GM21390 (cell line): ENCODE data around the gene LTBP1.
A peak's percentile ranks its signal among the peaks of the same experiment; 100 is the strongest.

Experiments used
- ATAC-seq: cut with Tn5 transposase; IDR thresholded peaks from one replicate; pipeline ENCODE4 v1.9.1; 2021; ENCODE audit not compliant: unreplicated experiment

Gene LTBP1

DNA sequence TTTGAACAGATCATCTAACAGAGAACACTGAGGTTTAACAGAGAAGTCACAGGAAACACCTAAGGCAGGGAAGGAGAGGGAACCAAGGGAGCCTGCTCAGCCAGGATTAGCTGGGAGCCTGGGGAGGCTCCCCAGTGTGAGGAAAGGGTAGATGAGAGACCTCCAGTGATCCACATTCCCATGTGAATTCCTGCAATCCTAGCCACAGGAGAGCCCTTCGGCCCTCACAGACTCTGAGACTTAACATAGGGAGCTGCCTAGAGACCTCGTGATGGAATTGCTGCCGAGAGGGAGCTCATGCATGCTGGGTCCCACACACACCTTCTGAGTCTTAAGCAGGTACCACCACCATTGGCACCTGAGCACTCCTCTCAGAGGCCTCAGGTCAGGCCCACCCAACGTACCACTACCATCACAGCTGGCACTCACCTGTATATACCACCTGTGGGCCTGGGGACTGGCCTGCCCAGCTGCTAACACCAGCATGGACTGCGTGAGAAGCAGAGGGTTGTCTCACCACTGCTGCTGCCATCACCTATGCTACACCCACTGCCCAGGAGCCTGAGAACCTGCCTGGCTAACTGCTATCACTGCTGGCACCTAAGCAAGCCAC, 303.8 kb downstream of the LTBP1 start:
- ATAC-seq: no peak

DNA sequence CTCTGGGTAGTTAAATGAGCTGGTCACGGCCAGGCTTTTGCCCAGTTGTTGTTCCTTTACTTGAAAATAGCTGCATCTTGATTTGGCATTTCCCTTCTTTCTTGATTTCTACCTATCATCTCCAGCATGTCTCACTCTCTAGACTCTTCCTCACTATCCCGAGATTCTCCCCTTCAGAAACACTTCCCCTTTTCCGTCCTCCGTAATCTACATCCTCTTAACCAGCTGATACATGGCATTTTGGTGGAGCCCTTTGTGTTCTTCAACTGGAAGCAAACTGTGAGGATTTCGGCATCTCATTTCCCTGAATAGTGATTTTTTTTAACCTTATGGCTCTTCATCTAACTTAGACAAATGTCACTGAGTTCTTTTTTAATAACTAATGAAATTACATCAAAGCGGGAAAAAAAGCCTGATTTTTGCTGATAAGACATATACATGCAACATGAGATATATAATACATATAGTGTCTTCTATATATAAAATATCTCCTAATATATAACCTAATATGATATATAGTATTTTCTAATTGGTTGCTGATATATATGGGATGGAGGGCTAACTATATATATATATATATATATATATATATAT, 309.5 kb downstream of the LTBP1 start:
- ATAC-seq: no peak

DNA sequence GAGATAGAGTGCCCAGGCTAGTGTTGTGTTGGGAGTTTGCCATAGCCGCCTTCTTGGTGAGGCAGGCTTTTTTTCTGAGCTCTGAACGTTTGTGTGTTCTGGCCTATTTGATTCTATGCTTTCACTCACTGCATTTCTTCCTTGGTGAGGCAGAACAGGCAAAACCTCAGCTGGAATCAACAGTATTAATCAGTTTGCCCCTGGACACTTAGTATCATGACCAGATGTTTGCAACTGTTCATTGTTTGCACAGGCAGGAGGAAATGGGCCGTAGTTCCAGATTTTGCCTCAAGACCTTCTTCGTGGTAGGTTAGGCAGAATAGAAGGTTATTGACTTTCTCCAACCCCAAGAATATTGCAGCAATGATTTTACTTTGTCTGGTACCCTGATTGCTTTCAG, 311.6 kb downstream of the LTBP1 start:
- ATAC-seq: no peak

DNA sequence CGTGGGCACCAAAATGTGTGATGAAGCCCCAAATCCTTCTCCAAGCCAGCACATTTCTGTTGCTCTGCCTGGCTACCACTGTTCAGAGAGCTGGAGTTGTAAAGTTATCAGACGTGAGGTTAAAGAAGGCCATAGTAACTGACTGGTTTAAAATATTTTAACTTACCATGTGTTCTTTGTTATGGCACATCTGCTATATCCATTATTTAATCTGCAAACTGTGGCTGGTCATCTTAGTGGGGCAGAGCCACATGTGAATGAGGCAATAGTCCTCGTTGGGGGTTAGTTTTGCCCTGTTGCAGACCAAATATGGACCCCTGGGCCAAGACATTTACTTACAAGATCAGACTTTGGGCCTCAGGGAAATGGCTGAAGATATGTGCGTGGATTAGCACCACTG, 315.3 kb downstream of the LTBP1 start:
- no peak for ATAC-seq

DNA sequence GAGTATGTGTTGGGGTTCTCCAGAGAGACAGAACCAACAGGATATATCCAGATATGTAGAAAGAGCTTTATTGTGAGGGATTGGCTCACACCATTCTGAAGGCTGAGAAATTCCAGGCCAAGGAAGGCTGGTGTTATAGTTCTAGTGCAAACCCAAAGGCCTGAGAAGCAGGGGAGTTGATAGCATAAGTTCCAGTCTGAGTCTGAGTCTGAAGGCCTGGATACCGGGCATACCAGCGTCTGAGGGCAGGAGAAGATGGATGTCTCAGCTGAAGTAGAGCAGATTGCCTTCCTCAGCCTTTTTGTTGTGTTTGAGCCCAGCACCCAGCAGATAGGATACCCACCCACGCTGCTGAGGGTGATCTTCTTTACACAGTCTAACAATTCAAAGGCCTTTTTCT, 318.0 kb downstream of the LTBP1 start:
- ATAC-seq: no peak

DNA sequence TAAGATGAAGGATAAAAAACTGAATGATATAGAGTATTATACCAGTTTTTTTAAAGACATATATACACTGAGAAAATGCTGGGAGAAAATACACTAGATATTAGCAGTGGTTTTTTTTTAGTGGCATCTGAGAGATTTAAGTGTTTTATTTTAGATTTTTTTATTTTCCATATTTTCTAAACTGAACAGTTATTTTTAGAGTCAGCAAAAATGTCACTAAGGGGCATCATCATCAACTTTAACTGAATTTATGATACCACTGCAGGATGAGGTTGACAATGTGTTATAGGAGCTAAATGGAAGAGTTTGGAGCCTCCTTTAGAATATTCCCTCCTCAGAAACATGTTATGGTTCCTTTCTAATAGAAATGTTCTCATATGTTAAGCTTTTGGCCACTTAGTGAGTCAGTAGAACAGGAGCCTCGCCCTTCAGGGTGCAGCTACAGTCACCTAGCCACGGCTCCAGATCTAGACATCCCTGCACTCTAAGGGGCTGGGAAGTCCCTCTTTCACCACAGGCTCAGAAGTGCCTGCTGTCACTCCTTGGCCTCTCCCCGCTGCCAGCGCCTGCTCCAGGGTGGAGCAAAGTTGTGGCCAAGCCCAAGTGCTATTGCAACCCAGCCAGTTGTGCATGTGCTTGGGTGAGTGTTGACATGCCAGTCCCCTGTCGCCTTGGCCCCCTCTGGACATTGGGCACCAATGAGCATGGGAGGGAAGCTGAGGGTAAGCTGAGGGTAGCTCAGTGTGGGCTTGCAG, 319.0 kb downstream of the LTBP1 start:
- no peak for ATAC-seq

DNA sequence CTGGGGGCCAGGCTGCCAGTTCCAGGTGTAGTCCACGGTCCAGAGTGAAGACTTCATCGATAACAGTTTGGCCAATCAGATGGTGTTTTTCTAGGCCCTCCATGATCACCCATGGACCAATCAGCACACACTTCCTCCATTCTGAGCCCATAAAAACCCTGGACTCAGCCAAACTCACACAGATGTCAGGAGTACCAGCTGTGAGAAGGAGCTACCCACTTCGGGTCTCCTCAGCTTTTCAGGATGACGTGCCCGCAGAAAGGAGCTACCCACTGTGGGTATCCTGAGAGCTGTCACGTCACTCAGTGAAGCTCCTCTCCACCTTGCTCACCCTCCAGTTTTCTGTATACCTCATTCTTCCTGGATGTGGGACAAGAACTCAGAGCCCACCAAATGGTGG, 319.7 kb downstream of the LTBP1 start:
- ATAC-seq: no peak

DNA sequence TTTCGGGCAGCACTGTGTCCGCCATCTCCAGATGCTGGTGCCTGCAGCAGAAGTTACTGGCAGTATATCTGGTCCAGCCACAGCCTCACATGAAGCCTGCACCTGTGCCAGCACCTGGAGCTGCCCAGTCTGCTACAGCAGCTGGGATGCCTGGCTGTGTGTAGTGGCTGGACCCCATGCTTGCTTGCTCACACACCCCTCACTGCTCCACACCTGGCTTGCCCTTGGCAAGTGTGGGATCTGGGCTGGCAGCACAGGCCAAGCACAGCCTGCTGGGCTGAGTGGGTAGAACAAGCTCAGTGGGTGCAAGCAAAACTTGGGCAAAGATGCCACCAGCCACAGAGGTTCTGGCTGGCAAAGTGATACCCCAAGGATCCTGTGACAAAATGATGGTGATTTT, 320.3 kb downstream of the LTBP1 start:
- ATAC-seq: no peak

DNA sequence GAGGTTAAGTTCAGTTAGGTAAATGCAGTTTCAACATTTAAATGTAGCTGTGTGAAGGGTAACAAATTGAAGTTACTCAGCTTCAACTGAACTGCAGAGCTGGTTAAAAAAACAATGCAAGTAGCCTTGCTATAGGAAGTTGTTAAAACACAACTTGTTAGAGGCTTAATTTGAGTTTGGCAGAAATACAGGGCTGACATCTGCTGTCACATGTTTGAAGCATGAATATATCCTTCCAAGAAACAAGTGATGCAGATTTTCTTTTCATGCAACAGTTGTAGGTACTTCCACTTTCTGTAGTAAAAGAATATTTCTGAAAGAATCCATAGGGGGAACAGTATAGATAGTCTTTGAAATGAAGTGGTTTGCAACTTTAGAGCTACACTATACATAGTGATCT, 321.0 kb downstream of the LTBP1 start:
- no peak for ATAC-seq

DNA sequence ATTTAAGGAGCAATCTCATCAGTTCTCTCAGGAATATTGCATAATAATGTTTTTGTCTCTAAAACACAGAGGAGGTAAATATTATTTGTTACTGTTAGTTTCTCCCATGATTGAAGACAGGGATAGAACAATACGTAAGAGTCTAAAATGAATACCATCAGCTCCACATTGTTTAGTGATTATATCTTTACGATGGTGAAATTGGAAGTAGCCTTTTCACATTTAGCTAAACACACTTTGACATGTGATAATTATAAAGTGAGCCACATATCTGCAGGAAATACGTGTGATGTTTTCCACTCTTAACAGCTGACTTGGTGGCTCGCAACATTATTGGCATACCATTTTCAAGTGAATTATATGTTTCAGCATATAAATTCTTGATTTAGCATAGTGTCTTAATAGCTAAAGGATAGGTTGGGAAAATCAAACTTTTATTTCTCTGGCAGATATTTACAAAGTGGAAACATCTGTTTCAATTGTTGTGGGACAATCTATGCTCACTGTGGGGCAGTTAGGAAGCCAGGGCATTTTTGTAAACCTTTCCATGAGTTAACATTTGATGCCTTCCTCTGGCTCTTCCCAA, 321.6 kb downstream of the LTBP1 start:
- ATAC-seq: no peak

DNA sequence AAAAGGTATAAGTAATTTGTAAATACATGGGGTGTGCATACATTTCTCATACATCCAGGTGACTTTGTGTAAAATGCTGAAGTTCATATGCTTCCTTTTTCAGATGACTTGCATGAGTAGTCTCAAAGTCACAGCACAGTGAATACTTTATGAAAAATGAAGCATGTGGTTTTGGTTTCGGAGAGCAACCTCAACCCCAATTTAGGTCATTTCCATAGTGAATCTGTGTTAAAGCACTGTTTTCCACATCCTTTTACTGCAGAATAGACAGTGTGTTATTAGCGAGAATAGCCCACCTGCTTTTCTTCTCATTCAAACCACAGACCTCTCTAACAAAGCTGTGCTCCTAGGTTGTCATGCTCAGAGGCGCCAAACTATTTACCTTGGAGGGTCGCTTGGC, 325.2 kb downstream of the LTBP1 start:
- ATAC-seq: peak; percentile 96

DNA sequence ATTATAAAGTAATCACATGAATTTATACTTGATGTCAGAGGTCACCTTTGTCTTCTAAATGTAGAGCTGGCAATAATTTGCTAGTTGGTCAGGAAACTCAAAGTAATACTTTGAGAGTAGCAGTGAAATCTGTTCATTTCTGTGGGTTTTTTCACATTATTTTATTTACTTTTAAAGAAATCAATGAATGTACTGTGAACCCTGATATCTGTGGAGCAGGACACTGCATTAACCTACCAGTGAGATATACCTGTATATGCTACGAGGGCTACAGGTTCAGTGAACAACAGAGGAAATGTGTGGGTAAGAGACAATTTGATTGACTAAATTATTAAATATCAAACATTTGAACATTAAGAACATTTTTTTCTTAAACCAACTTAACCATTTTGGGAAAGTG, 326.7 kb downstream of the LTBP1 start:
- ATAC-seq: no peak

DNA sequence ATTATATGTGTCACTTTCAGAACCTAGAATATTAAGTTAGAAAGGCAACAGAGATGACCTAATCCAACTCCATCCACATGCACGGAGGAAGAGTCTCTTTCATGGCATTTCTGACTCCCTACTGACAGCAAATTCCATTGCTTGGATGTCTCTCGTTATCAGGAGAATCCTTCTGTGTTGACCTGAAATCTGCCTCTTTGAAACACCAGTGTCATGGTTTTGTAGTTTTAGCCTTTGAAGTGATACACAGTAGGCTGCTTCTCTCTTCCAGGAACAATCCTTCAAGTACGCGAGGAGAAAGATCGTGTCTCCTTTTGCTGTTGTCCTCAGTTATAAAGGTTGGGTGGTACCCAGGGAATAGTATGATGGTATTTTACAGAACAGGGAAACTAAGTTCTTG, 327.8 kb downstream of the LTBP1 start:
- ATAC-seq: no peak

DNA sequence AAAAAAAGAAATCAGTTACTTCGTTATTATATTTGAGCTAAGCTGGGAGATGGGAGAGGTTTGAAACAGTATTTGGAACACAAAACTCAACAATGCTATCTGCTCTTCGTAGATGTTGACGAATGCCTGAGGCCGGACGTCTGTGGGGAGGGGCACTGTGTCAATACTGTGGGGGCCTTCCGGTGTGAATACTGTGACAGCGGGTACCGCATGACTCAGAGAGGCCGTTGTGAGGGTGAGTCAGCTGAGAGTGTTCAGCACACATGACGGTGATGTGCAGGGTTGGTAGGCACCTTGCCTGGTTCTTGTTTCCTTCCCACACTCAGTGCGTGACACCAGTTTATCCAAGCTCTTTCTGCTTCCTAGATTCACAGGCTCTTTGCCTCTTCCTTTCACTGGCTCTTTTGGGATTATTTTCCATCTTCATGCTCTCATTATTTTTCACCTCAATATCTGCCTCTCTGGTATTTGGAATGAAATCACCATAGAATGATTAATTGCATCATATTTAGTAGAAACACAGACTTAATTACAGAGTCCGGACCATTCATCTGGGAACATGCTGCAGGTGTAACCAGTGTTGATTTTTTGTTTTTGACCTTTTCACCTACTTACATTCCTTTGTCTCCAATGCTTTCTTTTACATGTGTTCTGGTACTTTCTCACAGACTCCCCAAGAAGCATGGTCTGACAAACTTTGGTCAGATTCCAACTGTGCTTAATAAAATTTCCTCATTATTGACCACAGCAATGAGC, 329.1 kb downstream of the LTBP1 start:
- ATAC-seq: no peak

DNA sequence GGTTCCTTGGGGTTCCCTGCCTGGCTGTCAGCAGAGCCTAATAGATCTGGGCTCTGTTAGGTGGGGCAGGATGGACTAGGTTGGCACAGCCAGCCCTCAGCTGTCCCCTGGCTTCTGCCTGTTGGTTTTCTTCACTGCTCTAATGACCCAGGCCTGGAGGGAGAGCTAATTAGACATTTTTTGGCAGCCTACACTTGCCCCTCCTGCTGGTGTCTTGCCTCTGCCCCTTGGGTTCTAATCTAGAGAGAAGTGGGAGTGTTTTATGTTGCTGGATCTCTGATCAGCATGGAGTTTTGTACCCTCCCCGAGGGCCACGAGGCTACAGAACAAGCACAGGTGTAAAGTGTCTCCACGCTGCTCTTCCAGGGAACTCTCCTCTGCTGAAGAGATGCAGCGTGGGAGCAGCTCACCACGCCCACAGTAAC, 330.3 kb downstream of the LTBP1 start:
- ATAC-seq: no peak

DNA sequence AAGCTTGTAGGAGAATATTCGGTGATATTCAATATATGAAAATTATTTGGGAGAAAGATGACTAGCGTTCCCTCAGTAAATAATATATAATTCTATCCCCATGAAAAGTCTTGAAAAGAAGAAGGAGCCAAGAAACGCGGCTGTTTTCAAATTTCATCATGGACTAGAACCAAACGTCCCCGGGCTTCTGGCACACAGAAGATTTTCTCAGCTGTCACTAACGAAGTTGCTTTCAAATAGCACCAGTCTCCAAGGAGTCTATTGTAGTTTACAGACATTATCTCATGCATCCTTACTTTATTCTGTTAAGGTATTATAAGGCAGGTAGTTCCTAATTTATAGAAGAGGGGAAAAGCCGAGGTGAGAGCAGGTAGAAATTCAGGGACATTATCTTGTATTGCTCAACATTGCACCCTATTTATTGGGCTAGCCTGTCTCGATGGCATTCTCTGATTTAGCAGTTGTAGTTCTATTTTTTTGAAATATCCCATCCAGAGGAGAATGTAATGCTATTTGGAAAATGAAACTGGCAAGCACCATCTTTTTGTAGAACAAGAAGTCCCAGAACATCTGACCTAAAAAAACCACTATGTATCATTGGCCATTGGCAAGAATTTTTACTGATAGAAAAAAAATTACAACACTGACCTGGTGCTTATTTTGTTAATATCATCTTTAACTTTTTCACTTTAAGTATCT, 331.6 kb downstream of the LTBP1 start:
- no peak for ATAC-seq

DNA sequence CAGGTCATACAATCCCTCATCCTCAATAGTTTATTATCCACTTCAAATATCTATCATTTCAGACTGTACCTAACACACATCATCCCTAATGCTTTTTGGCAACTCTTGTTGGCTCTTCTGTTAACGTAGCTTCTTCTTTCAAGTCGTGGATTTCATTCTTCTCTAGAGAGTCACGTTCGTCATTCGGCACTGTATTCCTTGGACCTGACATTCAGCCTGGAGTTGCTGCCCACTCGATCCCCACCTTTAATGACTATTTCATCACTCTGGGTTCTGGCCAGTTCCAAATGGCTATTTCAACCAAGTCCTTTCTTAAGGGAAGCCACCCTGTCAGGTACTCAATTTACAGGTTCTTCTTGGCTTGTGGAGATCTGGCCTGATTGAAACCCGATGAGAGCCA, 337.5 kb downstream of the LTBP1 start:
- no peak for ATAC-seq

DNA sequence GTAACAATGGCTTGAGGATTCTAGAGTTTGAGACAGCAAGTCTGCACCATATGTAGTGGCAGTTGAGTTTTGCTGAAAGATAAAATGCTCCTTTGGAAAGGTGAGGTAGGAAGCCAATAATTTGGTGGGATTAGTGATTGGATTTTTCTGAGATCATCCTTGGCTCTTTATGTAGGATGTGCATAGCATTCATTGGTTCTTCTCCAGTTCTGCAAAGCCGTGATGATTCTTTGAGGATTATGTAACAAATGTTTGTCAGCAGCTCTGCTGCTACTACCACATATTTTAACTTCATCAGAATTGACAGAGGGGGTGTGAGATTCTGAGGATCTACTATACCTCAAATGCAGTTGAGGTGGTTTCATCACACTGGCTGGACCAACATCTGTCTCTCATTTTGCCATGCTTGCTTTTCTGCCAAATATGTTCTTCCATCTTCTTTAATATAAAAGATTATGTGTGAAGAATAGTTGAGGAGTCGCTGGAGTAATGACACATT, 340.8 kb downstream of the LTBP1 start:
- no peak for ATAC-seq

DNA sequence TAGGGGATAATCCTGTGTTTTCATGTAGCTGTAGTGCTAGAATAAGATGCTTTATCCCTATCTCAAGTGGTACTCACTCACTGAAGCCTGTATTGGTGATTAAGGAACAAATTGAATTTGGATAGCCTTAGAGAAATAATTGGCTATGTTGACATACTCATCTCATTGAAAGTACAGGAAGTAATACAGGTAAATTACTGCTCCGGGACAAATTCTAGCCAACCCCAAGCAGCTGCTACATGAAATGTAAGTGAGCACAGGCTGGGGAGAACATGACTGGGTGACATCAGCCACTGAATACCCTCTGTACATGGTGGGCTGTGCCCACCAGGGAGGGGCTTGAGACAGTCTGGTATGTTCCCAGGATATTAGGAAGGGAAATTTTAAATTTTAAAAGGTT, 341.3 kb downstream of the LTBP1 start:
- ATAC-seq: no peak

DNA sequence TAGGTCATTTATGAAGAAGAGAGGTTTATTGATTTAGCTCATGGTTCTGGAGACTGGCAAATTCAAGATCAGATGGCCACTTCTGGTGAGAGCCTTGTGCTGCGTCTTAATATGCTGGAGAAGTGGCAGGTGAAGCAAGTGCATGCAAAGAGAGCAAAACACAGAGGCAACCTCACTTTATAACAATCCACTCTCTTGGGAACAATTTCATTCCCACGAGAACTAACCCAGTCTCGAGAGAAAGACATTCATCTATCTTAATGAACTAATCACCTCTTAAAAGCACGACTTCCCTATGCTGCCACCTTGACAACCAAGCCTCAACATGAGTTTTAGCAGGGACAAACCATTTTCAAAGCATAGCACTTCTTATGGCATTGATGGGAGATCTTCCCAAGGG, 343.2 kb downstream of the LTBP1 start:
- ATAC-seq: no peak
